Uterus (tissue), 2 donors: Measurements from ENCODE around the gene ACSL3.

Experiments
- CTCF ChIP-seq, 4 experiments: fragments of 200-600 bp in 2 of 4; fragments of 450-650 bp in 2 of 4; sonication (generic) in 2 of 4; IDR thresholded peaks; one replicate each; pipeline ENCODE4 v1.5.1; 2016 to 2019; ENCODE audit warnings: antibody characterized with exemption in 4 of 4, mild to moderate bottlenecking in 2 of 4, moderate library complexity in 1 of 4
- POLR2A ChIP-seq, 2 donors: fragments of 450-650 bp; IDR thresholded peaks; one replicate each; pipeline ENCODE4 v1.6.1; 2016; ENCODE audit warnings: antibody characterized with exemption in 2 of 2, mild to moderate bottlenecking in 1 of 2, moderate library complexity in 1 of 2

DNA sequence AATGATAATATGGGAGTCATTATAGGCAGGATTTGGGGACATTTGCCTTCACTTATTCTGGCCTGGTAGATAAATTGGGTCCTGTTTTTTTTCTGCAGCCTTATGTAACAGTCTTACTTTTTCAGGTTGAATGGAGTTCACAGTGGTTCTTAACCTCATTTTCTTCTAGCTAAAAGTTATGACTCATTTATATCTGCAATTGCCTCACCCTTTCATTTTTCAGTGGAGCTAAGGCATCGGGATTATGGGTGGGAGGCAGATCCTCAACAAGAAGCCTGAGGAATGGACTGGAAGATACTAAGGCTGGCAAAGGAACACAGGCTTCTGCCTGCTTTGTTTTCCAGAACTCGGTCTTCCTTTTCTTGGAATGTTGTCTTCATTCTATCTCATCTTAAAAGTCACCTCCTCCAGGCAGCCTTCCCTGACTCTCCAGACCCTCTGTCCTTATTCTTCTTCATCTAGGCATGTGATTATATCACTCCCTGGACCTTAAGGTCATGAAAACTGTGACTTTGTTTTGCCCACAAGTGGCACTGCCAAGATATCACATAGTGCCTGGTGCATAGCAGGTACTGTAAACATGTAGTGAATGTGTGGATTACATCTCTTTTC, 41.0 kb upstream of the ACSL3 start:
- no peak for TF ChIP-seq CTCF (IDR thresholded peaks at IDR 0.05)
- no peak for TF ChIP-seq POLR2A (IDR thresholded peaks at IDR 0.05)
